ENCODE data around the gene FGF19.
"Not testable (repeated sequence)": the region's sequence is repeated elsewhere in the genome, so short reads cannot be mapped to it uniquely, and the experiment has no call there.

Gene FGF19

DNA sequence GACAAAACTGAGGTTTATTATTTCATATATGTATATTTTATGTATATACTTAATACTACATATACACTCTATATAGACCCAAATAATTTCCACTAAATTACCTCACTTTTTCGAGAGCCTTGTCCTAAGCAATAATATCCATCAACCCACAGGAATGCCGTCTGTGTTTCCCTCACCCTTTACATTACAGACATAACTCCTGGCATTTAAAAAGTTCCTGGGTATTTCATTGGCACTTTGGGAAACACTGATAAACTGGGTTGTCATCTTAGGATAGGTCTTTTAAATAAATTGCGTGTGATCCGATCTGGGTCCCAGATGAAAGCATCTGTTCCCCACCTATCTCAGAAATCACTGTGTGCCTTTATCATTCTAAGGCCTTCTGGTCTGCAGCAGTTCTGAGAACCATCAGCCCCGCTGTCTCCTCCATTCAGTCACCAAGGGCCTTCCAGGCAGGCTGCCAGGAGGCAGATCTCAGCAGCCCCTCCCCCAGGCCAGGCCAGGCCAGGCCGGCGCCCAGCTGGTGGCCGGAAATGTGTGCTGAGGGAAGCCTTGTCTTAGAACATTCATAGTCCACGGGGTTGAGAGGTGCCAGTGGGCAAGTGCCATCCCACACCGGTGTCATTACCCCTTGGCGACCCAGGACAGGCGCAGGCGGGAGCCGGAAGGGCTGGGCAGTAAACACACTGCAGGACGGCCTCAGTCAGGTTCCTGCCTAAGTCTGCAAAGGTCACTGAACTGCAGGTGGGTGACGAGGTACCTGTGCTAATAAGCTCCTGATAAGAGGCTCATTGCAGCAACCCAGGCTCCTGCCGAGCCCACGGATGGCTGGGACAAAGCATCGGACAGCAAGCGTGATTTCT is 3.3 kb downstream of the FGF19 start:
- Histone ChIP-seq H3K4me1 (ENCODE audit: control insufficient read depth, insufficient read depth, low read length) (peaks cover 11% of the 10 kb centered on the region), H3K4me3 (ENCODE audit: low read length) (no peak overlapping the region), H3K36me3 (ENCODE audit: control insufficient read depth, insufficient read depth, low read length) (no peaks in the 10 kb centered on the region), H3K9ac (ENCODE audit: low read length) (no peak overlapping the region), H3K9me3 (ENCODE audit: control insufficient read depth, low read length) (no peaks in the 10 kb centered on the region), H3K27me3 (ENCODE audit: control insufficient read depth, insufficient read depth, low read length) (peaks cover 50% of the 10 kb centered on the region)

DNA sequence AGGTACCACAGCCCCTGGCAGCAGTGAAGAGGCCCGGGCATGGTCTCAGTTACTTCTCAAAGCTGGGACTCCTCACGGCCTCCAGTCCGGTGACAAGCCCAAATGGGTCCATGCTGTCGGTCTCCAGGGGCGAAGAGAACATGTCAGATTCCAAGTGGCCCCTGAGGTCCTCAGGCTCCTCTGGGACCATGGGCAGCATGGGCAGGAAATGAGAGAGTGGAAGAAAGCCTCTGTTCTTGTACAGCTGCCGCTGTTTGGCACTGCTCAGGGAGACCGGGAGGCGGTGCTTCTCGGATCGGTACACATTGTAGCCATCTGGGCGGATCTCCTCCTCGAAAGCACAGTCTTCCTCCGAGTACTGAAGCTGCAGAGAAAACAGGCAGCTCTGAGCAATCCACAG is 4.6 kb downstream of the FGF19 start:
- Histone ChIP-seq H3K4me3 (ENCODE audit: low read length) (no peak overlapping the region), H3K36me3 (ENCODE audit: control insufficient read depth, insufficient read depth, low read length) (no peaks in the 10 kb centered on the region), H3K27me3 (ENCODE audit: control insufficient read depth, insufficient read depth, low read length) (peaks cover 42% of the 10 kb centered on the region), H3K9me3 (ENCODE audit: control insufficient read depth, low read length) (no peaks in the 10 kb centered on the region), H3K4me1 (ENCODE audit: control insufficient read depth, insufficient read depth, low read length) (peaks cover 8% of the 10 kb centered on the region), H3K9ac (ENCODE audit: low read length) (no peak overlapping the region)

DNA sequence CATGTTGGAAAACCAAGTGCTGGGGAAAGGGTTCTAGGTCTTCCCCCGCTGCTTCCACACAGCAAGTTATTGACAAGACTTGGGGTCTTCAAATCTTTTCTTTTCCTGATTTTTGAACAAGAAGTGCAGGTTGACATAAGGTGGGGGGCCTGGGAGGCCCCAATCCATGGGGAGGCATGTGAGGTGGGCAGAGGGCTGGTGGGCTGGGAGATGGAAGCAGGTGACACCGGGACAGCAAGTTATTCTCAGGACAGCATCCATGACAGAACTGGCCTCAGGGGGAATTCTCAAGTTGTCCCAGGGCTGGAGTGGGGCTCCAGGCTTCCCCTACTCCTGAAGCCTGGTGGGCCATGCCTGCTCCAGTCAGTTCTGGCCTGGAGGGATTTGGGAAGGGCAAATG is 5.5 kb downstream of the FGF19 start:
- H3K27me3 ChIP-seq (ENCODE audit: control insufficient read depth, insufficient read depth, low read length) = peaks cover 34% of the 10 kb centered on the region
- H3K4me3 ChIP-seq (ENCODE audit: low read length) = no peak overlapping the region
- H3K36me3 ChIP-seq (ENCODE audit: control insufficient read depth, insufficient read depth, low read length) = no peaks in the 10 kb centered on the region
- no peak overlapping the region for H3K9ac ChIP-seq (ENCODE audit: low read length)
- peaks cover 6% of the 10 kb centered on the region for H3K4me1 ChIP-seq (ENCODE audit: control insufficient read depth, insufficient read depth, low read length)
- H3K9me3 ChIP-seq (ENCODE audit: control insufficient read depth, low read length) = no peaks in the 10 kb centered on the region

DNA sequence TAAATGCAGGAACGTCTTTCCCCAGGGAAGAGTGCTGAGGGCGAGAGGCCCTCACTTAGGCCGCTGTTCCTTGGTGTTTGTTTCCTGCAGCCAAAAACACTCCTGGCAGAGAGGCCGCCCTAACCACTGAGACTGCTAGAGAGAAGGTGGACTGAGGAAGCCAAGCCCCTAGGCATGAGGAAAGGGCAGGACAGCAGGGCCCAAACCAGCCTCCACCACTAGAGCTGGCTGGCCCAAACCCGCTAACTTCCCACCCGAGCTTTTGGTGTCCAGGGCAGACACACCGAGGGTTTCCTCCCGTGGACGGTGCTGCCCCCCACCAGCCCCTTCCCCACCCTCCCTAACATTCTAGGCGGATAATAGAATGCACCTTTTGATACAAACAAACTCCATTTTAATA is 6.0 kb downstream of the FGF19 start:
- H3K9ac ChIP-seq (ENCODE audit: low read length) = no peak overlapping the region
- no peaks in the 10 kb centered on the region for H3K9me3 ChIP-seq (ENCODE audit: control insufficient read depth, low read length)
- peaks cover 6% of the 10 kb centered on the region for H3K4me1 ChIP-seq (ENCODE audit: control insufficient read depth, insufficient read depth, low read length)
- H3K27me3 ChIP-seq (ENCODE audit: control insufficient read depth, insufficient read depth, low read length) = peaks cover 29% of the 10 kb centered on the region
- no peak overlapping the region for H3K4me3 ChIP-seq (ENCODE audit: low read length)
- no peaks in the 10 kb centered on the region for H3K36me3 ChIP-seq (ENCODE audit: control insufficient read depth, insufficient read depth, low read length)

DNA sequence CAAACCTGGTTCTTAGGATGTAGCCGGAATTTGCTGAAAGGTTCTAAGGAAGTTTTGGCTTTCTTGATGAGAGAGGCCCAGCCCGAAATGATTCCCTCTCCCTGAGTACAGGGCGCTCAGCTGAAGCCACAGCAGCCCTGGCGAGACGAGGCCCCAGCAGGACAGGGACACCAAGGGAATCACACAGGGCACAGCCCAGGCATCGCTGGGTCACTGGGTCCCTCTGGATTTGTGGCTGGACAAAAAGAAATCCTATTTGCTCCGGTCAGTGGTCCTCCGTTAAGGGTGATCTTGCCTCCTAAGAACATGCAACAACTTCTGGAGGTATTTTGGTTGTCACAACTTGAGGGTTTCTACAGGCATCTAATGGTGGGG is 6.4 kb downstream of the FGF19 start:
- no peak overlapping the region for H3K4me3 ChIP-seq (ENCODE audit: low read length)
- peaks cover 6% of the 10 kb centered on the region for H3K4me1 ChIP-seq (ENCODE audit: control insufficient read depth, insufficient read depth, low read length)
- H3K9me3 ChIP-seq (ENCODE audit: control insufficient read depth, low read length) = no peaks in the 10 kb centered on the region
- H3K27me3 ChIP-seq (ENCODE audit: control insufficient read depth, insufficient read depth, low read length) = peaks cover 25% of the 10 kb centered on the region
- H3K9ac ChIP-seq (ENCODE audit: low read length) = no peak overlapping the region
- H3K36me3 ChIP-seq (ENCODE audit: control insufficient read depth, insufficient read depth, low read length) = no peaks in the 10 kb centered on the region

DNA sequence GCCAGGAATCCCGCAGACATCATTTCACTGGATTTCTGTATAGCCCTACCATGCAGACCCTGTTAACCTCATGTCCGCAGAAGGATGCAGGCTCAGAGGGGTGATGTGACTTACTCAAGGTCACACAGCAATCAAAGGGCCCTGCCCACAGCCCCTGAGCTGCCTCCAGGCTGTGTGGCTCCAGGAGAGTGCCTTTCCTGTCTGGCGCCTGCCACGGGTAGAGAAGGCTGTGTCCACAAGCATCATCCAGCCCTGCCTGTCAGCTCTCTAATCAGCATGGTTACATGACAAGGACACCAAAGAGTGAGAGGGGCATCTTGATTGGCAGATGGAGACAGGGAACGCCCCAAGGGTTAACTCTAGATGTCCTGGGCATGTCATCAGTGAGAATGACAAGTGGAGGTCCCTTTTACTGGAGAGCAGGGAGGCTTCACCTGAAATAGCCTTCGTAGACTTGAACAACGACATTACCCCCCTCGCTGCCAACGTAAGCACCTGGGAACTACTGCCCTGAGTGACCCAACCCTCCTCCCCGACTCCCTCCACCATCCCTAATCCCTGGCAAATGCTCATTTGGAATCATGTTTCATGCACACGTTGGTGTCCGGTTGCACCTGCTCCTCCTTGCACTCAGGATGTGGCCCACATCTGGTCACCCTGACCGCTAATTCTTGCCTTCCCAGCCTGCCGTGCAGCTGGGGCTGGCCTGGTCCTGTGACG is 6.9 kb downstream of the FGF19 start:
- H3K4me3 ChIP-seq (ENCODE audit: low read length) = no peak overlapping the region
- peaks cover 6% of the 10 kb centered on the region for H3K4me1 ChIP-seq (ENCODE audit: control insufficient read depth, insufficient read depth, low read length)
- H3K27me3 ChIP-seq (ENCODE audit: control insufficient read depth, insufficient read depth, low read length) = peaks cover 19% of the 10 kb centered on the region
- H3K36me3 ChIP-seq (ENCODE audit: control insufficient read depth, insufficient read depth, low read length) = no peaks in the 10 kb centered on the region
- H3K9me3 ChIP-seq (ENCODE audit: control insufficient read depth, low read length) = no peaks in the 10 kb centered on the region
- no peak overlapping the region for H3K9ac ChIP-seq (ENCODE audit: low read length)

DNA sequence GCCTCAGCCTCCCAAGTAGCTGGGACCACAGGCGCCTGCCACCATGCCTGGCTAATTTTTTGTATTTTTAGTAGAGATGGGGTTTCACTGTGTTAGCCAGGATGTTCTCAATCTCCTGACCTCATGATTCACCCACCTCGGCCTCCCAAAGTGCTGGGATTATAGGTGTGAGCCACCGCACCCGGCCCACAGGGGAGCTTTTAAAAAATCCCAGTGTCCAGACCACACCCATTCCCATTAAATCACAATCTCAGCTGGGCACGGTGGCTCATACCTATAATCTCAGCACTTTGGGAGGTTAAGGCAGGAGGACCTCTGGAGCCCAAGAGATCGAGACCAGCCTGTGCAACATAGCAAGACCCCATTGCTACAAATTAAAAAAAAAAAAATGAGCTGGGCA is 7.8 kb downstream of the FGF19 start:
- not testable (repeated sequence) for H3K4me3 ChIP-seq (ENCODE audit: low read length); H3K9ac ChIP-seq (ENCODE audit: low read length); H3K36me3 ChIP-seq (ENCODE audit: control insufficient read depth, insufficient read depth, low read length); H3K9me3 ChIP-seq (ENCODE audit: control insufficient read depth, low read length); H3K4me1 ChIP-seq (ENCODE audit: control insufficient read depth, insufficient read depth, low read length)
- peaks cover 10% of the 10 kb centered on the region for H3K27me3 ChIP-seq (ENCODE audit: control insufficient read depth, insufficient read depth, low read length)

DNA sequence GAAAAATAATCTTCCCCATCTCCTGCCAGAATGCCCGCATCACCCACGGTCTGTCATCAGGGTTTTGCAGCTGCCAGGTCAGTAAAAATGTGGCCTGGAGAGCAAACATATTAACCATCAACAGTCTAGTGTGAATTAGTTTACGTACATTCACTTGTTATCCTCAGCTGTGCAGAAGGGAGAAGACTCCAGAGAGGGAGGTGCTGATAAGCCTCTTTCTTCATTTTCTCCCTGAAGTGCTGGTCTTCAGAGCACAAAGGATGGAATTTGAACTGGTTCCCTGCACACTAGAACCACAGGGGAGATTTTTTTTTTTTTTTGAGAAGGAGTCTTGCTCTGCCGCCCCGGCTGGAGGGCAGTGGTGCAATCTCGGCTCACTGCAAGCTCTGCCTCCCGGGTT is 8.2 kb downstream of the FGF19 start:
- Histone ChIP-seq H3K27me3 (ENCODE audit: control insufficient read depth, insufficient read depth, low read length) (peaks cover 6% of the 10 kb centered on the region), H3K9me3 (ENCODE audit: control insufficient read depth, low read length) (no peaks in the 10 kb centered on the region), H3K36me3 (ENCODE audit: control insufficient read depth, insufficient read depth, low read length) (no peaks in the 10 kb centered on the region), H3K4me1 (ENCODE audit: control insufficient read depth, insufficient read depth, low read length) (peaks cover 3% of the 10 kb centered on the region), H3K9ac (ENCODE audit: low read length) (no peak overlapping the region), H3K4me3 (ENCODE audit: low read length) (no peak overlapping the region)

DNA sequence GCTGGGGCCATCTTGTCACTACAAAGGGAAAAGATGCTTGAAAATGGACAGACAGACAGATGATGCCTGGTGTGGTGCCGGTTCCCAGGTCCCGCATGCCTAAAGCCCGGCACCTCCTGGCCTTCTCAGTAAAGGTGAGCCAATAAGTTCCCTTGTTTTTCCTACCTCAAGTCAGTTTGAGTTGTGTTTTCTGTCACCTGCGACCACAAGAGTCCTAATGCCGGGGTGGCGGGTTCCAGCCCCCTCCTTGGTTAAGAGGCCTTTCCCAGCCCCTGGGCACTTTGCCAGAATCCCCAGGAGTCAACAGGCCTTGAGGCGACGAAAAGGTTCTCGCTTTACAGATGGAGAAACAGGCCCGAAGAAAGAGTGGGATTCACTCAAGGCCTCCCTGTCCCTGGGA is 9.0 kb downstream of the FGF19 start:
- Histone ChIP-seq H3K36me3 (ENCODE audit: control insufficient read depth, insufficient read depth, low read length) (no peaks in the 10 kb centered on the region), H3K9me3 (ENCODE audit: control insufficient read depth, low read length) (no peaks in the 10 kb centered on the region), H3K27me3 (ENCODE audit: control insufficient read depth, insufficient read depth, low read length) (peaks cover 5% of the 10 kb centered on the region), H3K9ac (ENCODE audit: low read length) (no peak overlapping the region), H3K4me3 (ENCODE audit: low read length) (no peak overlapping the region), H3K4me1 (ENCODE audit: control insufficient read depth, insufficient read depth, low read length) (peaks cover under 1% of the 10 kb centered on the region)

DNA sequence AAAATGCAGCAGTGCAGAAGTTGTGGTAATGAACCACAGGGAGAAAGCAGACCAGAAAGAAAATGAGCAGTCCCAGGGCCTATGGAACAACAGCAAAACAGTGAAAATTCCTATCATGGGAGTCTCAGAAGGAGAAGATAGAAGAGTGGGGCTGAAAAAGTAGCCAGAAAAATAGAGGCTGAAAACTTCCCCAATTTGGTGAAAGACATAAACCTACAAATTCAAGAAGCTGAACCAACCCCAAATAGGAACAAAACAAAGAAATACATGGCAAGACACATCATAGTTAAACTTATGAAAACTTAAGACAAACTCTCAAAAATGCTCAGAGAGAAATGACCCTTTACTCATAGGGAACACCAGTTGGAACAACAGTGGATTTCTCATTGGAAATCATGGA is 11.4 kb downstream of the FGF19 start:
- Histone ChIP-seq H3K9ac (ENCODE audit: low read length) (no peak overlapping the region), H3K9me3 (ENCODE audit: control insufficient read depth, low read length) (no peaks in the 10 kb centered on the region), H3K27me3 (ENCODE audit: control insufficient read depth, insufficient read depth, low read length) (peaks cover 5% of the 10 kb centered on the region), H3K4me3 (ENCODE audit: low read length) (no peak overlapping the region), H3K4me1 (ENCODE audit: control insufficient read depth, insufficient read depth, low read length) (peaks cover 8% of the 10 kb centered on the region), H3K36me3 (ENCODE audit: control insufficient read depth, insufficient read depth, low read length) (no peaks in the 10 kb centered on the region)

DNA sequence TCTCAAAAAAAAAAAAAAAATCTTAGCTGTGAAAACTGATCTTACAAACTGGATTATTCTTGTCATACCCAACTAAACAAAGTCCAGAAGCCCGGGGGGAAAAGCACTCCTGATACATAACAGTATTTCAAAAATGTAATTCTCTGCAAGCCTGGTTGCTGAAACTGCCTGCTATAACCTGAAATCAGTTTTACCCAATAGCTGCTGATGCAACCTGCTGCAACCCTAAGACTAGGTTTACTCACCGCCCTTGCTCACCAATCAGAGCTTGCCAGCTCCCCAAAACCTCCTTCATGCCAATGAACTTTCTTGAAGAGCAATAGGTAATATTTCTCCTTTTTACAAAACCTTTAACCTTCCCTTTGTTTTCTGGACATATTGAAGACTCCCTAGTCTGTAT is 12.4 kb downstream of the FGF19 start:
- H3K4me1 ChIP-seq (ENCODE audit: control insufficient read depth, insufficient read depth, low read length) = peaks cover 8% of the 10 kb centered on the region

DNA sequence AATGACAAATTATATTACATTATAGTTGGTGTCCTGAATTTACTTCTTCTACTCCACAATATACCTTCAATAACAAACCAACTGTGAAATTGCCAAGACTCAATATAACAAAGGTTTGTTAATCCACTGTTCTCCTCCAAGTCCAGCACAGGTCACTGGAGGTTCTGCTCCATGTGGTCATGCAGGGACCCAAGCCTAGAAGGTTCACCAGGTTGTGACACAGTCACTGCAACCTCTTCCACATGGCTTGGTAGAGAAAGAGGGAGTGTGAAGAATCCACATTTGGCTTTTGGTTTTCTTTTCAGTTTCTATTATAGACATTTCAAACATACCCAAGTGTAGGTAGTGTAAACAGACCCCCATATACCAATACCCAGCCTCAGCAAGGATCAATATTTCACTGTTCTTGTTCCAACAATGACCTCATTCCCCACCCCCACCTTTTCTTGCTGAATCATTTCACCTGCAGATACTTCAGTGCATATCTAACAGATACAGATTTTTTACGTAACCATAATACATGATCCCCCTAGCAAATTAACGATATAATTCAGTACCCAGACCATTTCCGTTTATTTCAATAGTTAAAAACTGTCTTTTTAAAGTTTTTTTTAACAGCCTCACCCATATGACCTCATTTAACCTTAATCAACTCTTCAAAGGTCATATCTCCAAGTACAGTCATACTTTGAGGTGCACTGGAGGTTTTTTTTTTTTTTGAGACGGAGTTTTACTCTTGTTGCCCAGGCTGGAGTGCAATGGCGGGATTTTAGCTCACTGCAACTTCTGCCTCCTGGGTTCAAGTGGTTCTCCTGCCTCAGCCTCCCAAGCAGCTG is 14.1 kb downstream of the FGF19 start:
- H3K27me3 ChIP-seq (ENCODE audit: control insufficient read depth, insufficient read depth, low read length) = peaks cover 13% of the 10 kb centered on the region
- no peaks in the 10 kb centered on the region for H3K36me3 ChIP-seq (ENCODE audit: control insufficient read depth, insufficient read depth, low read length)
- H3K4me1 ChIP-seq (ENCODE audit: control insufficient read depth, insufficient read depth, low read length) = peaks cover 14% of the 10 kb centered on the region
- H3K9ac ChIP-seq (ENCODE audit: low read length) = no peak overlapping the region
- no peak overlapping the region for H3K4me3 ChIP-seq (ENCODE audit: low read length)
- no peaks in the 10 kb centered on the region for H3K9me3 ChIP-seq (ENCODE audit: control insufficient read depth, low read length)

More for the DNA sequence above, 12.4 kb downstream of the FGF19 start:
- no peaks in the 10 kb centered on the region for H3K9me3 ChIP-seq (ENCODE audit: control insufficient read depth, low read length)
- H3K4me3 ChIP-seq (ENCODE audit: low read length) = no peak overlapping the region
- no peaks in the 10 kb centered on the region for H3K36me3 ChIP-seq (ENCODE audit: control insufficient read depth, insufficient read depth, low read length)
- no peak overlapping the region for H3K9ac ChIP-seq (ENCODE audit: low read length)
- peaks cover 11% of the 10 kb centered on the region for H3K27me3 ChIP-seq (ENCODE audit: control insufficient read depth, insufficient read depth, low read length)
